HG02798 (cell line): ENCODE data around the gene TMEM81.

ENCODE experiments used
- ATAC-seq: cut with Tn5 transposase; IDR thresholded peaks from one replicate; pipeline ENCODE4 v1.9.1; 2021; ENCODE audit warnings: mild to moderate bottlenecking; ENCODE audit not compliant: unreplicated experiment, poor library complexity

TMEM81 gene

DNA sequence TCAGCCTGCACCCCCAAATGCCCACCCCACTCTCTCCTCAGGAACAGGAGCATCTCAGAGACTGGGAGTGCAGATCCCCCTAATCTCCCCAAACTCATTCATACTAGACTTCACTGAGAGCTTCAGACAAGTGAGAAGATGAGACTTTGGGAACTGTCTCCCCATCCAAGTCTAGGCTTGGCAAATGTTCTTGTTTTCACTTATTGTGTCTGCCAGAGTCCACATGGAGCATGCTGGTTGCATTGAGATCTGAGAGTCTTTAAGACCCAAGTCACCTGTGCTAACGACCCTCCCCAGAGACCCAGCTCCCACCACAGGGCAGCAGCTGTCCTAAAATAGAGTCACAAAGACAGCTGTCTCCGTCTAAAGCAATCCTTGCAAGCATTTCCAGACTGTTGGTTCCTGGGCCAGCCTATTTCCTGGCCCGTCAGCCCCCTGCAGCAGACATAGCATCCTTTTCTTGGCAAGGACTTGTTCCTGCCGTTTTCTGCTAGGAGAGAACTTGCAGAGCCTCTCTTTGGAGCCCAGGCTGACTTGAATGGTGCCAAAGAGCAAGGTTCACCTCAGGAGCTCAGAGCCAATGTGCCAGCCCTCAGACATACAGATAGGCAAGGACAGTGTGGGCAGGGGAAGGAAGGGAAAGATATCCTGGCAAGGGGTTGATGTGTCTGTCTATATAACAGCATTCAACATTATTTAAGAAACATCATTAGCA is 43.1 kb downstream of the TMEM81 start:
- no peak for ATAC-seq

DNA sequence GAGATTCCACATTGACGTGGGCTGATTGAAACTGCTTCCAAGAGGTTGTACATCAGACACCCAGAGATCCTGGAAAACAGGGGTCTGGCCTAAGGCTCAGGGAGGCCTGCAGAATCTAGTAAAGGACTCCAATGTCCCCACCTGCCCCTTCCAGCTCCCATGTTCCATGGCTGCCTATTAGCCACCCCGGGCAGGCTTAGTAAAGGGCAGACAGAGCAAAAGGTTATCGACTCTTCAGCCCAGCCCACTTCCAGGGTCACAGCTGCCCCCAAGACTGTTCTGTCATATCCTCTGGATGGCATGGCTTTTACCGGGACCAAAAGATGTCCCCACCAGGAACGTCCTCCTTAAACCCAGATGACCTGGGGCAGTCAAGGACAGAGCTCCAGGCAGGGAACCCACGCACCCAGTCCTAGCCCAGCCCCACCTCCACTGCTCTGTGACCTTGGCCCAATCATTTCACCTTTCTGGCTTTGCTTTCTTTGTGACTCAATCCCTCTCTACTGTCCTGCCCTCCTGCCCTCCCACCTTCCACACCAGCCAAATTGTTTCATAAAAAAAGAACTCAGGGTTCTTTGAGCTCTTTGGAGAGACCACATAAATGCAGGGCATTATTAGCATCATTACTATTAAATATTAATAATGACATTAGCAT is 46.0 kb downstream of the TMEM81 start:
- ATAC-seq = no peak

GRCh38 chr1:205037539-205037938 is 46.7 kb downstream of the TMEM81 start:
- no peak for ATAC-seq
